ENCODE measurements around the gene OAT.

DNA sequence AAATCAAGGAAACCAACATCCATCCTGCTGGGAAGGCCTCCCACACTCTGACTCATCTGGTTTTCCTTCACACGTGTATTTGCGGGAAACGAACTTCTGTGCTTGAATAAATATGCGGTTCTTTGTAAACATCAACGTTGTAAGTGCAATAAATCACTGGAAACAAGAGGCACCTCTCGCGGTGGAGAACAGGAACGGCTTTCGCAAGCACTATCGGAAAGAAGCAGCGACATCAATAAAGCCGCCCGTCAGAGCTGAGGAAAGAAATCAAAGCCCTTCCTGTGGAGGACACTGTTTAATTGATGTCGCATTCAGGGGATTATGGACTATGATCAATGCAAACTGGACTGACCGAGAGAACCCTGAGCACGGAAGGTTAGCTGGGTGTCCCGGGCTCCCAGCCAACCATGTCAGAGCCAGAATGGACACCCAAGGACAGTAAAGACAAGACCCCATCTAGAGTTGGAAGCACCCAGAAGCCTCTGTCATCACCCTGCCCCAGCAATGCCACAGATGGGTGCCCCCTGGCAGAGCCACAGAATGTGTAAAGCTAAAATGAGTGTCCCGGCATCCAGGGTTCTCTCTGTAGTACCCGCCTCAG, 37.6 kb downstream of the OAT start:
- TF ChIP-seq, protein P1, sequence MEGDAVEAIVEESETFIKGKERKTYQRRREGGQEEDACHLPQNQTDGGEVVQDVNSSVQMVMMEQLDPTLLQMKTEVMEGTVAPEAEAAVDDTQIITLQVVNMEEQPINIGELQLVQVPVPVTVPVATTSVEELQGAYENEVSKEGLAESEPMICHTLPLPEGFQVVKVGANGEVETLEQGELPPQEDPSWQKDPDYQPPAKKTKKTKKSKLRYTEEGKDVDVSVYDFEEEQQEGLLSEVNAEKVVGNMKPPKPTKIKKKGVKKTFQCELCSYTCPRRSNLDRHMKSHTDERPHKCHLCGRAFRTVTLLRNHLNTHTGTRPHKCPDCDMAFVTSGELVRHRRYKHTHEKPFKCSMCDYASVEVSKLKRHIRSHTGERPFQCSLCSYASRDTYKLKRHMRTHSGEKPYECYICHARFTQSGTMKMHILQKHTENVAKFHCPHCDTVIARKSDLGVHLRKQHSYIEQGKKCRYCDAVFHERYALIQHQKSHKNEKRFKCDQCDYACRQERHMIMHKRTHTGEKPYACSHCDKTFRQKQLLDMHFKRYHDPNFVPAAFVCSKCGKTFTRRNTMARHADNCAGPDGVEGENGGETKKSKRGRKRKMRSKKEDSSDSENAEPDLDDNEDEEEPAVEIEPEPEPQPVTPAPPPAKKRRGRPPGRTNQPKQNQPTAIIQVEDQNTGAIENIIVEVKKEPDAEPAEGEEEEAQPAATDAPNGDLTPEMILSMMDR (IDR thresholded peaks at IDR 0.05; ENCODE audit: extremely low read depth in 1 of 2, insufficient read depth in 1 of 2, low read depth in 1 of 2, low read length in 2 of 2) = no peak
- no peak for TF ChIP-seq EZH2 (IDR thresholded peaks at IDR 0.05; ENCODE audit: borderline replicate concordance, low read depth, low read length, severe bottlenecking)
- TF ChIP-seq JUN (IDR thresholded peaks at IDR 0.05; ENCODE audit: borderline replicate concordance, insufficient read depth, insufficient read length, low read depth) = no peak
- no peak for TF ChIP-seq POLR2A (IDR thresholded peaks at IDR 0.05; ENCODE audit: low read depth, low read length)
